ENCODE measurements around the gene LYPLAL1. TPM values are rescaled to one million over a fixed set of nuclear protein-coding genes. Genes with fewer than 3 reads are reported as not detected.

The LYPLAL1 gene
- total and polyA plus RNA-seq, 8 donors = 14.8 to 37.9 (median 22.2) TPM

DNA sequence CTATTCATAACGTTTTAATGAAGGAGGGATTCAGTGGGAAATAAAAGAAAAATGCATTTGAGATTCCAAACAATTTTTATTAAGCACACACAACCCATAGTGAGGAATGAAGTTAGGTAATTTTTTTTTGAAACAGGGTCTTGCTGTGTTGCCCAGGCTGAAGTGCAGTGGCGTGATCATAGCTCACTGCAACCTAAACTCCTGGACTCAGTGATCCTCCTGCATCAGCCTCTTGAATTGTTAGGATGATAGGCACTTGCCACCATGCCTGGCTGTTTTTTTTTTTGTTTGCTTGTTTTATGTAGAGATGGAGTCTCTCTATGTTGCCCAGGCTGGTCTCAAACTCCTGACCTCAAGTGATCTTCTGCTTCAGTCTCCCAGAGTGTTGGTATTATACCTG lies 28.9 kb downstream of the LYPLAL1 start:
- no peaks in the 10 kb centered on the region for H3K36me3 ChIP-seq
- H3K4me1 ChIP-seq = peaks cover 0 to 5% (median 0%) of the 10 kb centered on the region in 3 donors
- no peak for ATAC-seq
- DNase-seq = no peak
- no peak for TF ChIP-seq CTCF (IDR thresholded peaks at IDR 0.05)
- FAIRE-seq = no peak
- 75 to 77% methylated on average over 2 of the region's 2 CpGs for WGBS, 2 donors
- intact Hi-C loops (cut with DNase I) = no loop called here
- H3K4me3 ChIP-seq = no peak overlapping the region
- no peaks in the 10 kb centered on the region for H3K9me3 ChIP-seq
- no peak overlapping the region for H3K27ac ChIP-seq
- no peaks in the 10 kb centered on the region for H3K27me3 ChIP-seq

DNA sequence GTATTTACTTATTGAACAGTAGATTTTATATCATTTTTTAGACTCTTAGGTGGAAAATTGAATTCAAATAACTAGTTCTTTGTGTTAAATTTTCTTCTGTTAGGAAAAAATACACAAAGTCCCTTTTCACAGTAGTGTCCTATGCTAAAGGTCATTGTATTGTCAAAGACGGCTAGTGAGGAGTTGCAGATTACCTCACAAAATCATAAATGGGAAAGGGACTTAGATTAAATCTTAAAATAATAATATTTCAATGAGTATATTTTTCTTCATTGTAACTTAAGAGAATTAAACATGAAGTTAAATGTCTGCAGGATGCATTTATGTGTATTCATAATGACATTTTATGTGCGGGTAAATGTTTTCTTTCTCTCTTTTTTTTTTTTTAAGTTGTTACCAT lies 32.7 kb downstream of the LYPLAL1 start:
- Histone ChIP-seq H3K27me3 (no peaks in the 10 kb centered on the region), H3K27ac (no peak overlapping the region), H3K4me1 (peaks cover 0 to 15% (median 7%) of the 10 kb centered on the region in 3 donors), H3K4me3 (no peak overlapping the region), H3K9me3 (no peaks in the 10 kb centered on the region), H3K36me3 (no peaks in the 10 kb centered on the region)
- intact Hi-C loops (cut with DNase I) = no loop called here
- TF ChIP-seq CTCF (IDR thresholded peaks at IDR 0.05) = no peak
- FAIRE-seq = no peak
- no peak for ATAC-seq
- WGBS, 2 donors = 92 to 93% methylated on average over 2 of the region's 2 CpGs
- DNase-seq = no peak

DNA sequence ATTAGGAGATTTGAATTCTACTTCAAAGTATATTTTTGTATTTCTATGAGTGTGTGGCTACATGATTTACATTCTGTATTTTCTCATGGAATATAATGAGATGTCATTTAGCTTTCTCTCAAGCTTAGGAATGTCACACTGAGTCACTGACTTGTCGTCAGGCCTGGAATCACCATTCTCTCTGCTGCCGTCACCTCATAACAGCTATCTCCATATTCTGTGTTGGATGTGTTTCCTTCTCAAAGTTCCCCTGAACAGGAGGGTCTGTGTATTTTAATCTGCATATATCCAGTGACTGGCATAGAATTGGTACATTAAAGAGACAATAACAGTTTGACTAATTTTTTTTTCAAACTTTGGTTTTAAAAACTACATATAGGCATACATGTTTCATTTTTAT lies 35.9 kb downstream of the LYPLAL1 start:
- intact Hi-C loops (cut with DNase I) = no loop called here
- H3K9me3 ChIP-seq = no peaks in the 10 kb centered on the region
- FAIRE-seq (no peak), ATAC-seq (no peak), DNase-seq (no peak)
- peaks cover 0 to 15% (median 7%) of the 10 kb centered on the region in 3 donors for H3K4me1 ChIP-seq
- H3K36me3 ChIP-seq = peaks cover 0 to 3% (median 0%) of the 10 kb centered on the region in 3 donors
- no peak overlapping the region for H3K27ac ChIP-seq
- no peak for TF ChIP-seq CTCF (IDR thresholded peaks at IDR 0.05)
- H3K4me3 ChIP-seq = no peak overlapping the region
- no peaks in the 10 kb centered on the region for H3K27me3 ChIP-seq
- WGBS, 2 donors = 95 to 96% methylated on average over 2 of the region's 2 CpGs

GRCh38 chr1:219210067-219210466 lies 36.4 kb downstream of the LYPLAL1 start:
- Histone ChIP-seq H3K9me3 (no peaks in the 10 kb centered on the region), H3K4me3 (no peak overlapping the region), H3K27me3 (no peaks in the 10 kb centered on the region), H3K4me1 (peaks cover 0 to 15% (median 7%) of the 10 kb centered on the region in 3 donors), H3K36me3 (peaks cover 0 to 3% (median 0%) of the 10 kb centered on the region in 3 donors), H3K27ac (no peak overlapping the region)
- FAIRE-seq (no peak), ATAC-seq (no peak), DNase-seq (no peak)
- intact Hi-C loops (cut with DNase I) = no loop called here
- no peak for TF ChIP-seq CTCF (IDR thresholded peaks at IDR 0.05)
- WGBS, 2 donors = 88% methylated on average over 5 of the region's 5 CpGs

GRCh38 chr1:219215477-219215876 lies 41.8 kb downstream of the LYPLAL1 start:
- no peak overlapping the region for H3K27ac ChIP-seq
- no peaks in the 10 kb centered on the region for H3K9me3 ChIP-seq
- FAIRE-seq = no peak
- H3K36me3 ChIP-seq = peaks cover 0 to 3% (median 0%) of the 10 kb centered on the region in 3 donors
- no peaks in the 10 kb centered on the region for H3K27me3 ChIP-seq
- no peak for TF ChIP-seq CTCF (IDR thresholded peaks at IDR 0.05)
- no peak overlapping the region for H3K4me3 ChIP-seq
- intact Hi-C loops (cut with DNase I) = no loop called here
- no peaks in the 10 kb centered on the region for H3K4me1 ChIP-seq
- no peak for ATAC-seq
- no peak for DNase-seq

All from pancreas (tissue), 10 donors.